BLaER1 (cell line): ENCODE data around the gene FGF11.

Experiments
- H3K27ac ChIP-seq: shearing (Covaris generic); formaldehyde crosslinking; 2 replicates; pipeline ENCODE4 v1.8.1; 2022
- H3K27me3 ChIP-seq: shearing (Covaris generic); formaldehyde crosslinking; 2 replicates; pipeline ENCODE4 v1.8.1; 2022
- H3K36me3 ChIP-seq: shearing (Covaris generic); formaldehyde crosslinking; 2 replicates; pipeline ENCODE4 v1.8.1; 2022
- H3K4me1 ChIP-seq: shearing (Covaris generic); formaldehyde crosslinking; 2 replicates; pipeline ENCODE4 v1.8.1; 2022
- H3K4me2 ChIP-seq: shearing (Covaris generic); formaldehyde crosslinking; 2 replicates; pipeline ENCODE4 v1.8.1; 2022
- H3K4me3 ChIP-seq: shearing (Covaris generic); formaldehyde crosslinking; 2 replicates; pipeline ENCODE4 v1.8.1; 2022
- H3K9ac ChIP-seq: shearing (Covaris generic); formaldehyde crosslinking; 2 replicates; pipeline ENCODE4 v1.8.1; 2022
- H3K9me3 ChIP-seq: shearing (Covaris generic); formaldehyde crosslinking; 2 replicates; pipeline ENCODE4 v1.8.1; 2022
- H4K20me1 ChIP-seq: shearing (Covaris generic); formaldehyde crosslinking; 2 replicates; pipeline ENCODE4 v1.8.1; 2022
- Cebpa-rat ChIP-seq: shearing (Covaris generic); IDR thresholded peaks from 2 replicates; pipeline ENCODE4 v1.8.1; 2022

FGF11 gene

DNA sequence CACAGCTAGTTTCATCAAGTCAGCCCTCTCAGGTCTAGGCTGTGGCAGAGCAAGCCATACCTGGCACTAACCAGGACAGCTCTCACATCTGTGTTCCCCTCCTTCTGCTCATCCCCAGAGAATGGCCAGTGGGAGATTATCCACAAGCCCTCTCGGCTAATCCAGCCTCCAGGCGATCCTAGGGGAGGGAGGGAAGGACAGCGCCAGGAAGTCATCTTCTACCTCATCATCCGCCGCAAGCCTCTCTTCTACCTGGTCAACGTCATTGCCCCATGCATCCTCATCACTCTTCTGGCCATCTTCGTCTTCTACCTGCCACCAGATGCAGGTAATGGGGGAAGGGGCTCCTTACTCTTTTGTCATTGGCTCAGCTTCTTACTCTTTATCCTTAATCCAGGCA lies 9.1 kb downstream of the FGF11 start:
- no peak for TF ChIP-seq Cebpa-rat
- H3K4me2 ChIP-seq = no peak overlapping the region

DNA sequence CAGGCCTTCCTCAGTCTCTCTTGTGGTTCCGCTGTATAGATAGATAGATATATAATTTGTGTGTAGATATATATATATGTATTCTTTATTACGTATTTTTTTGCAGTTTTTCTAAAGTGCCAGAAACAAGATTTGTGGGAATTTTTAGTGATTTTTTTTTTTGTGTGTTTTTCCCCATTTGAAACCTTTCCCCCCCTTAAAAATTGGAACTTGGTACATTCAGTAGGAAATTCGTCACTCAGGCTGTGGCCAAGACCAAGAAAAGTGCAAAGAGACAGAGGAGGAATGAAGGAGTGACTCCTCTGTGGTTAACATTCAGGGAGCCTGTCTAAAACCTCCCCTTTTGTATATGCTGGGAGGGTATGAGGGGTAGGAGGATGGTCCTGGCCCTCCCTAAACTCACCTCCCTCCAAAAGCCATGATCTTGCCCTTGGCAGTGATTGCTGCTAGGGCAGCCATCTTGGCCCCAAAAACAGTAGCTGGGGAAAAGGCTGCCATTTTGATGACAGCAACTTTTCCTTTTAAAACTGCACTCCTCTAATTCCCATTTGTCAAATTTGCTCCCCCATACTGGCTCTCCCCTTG lies 20.7 kb downstream of the FGF11 start:
- H3K4me3 ChIP-seq = no peak overlapping the region
- no peaks in the 10 kb centered on the region for H3K9me3 ChIP-seq
- H4K20me1 ChIP-seq = no peaks in the 10 kb centered on the region
- H3K36me3 ChIP-seq = peaks cover 53% of the 10 kb centered on the region
- no peak overlapping the region for H3K4me2 ChIP-seq
- H3K9ac ChIP-seq = no peak overlapping the region
- peaks cover 17% of the 10 kb centered on the region for H3K4me1 ChIP-seq
- H3K27me3 ChIP-seq = no peaks in the 10 kb centered on the region
- TF ChIP-seq Cebpa-rat = no peak
- no peak overlapping the region for H3K27ac ChIP-seq

More for the DNA sequence above, 9.1 kb downstream of the FGF11 start:
- Histone ChIP-seq H3K9me3 (no peaks in the 10 kb centered on the region), H4K20me1 (peaks cover 24% of the 10 kb centered on the region), H3K27me3 (peaks cover 54% of the 10 kb centered on the region), H3K9ac (no peak overlapping the region), H3K36me3 (no peaks in the 10 kb centered on the region), H3K4me3 (no peak overlapping the region), H3K4me1 (peaks cover 18% of the 10 kb centered on the region), H3K27ac (no peak overlapping the region)

DNA sequence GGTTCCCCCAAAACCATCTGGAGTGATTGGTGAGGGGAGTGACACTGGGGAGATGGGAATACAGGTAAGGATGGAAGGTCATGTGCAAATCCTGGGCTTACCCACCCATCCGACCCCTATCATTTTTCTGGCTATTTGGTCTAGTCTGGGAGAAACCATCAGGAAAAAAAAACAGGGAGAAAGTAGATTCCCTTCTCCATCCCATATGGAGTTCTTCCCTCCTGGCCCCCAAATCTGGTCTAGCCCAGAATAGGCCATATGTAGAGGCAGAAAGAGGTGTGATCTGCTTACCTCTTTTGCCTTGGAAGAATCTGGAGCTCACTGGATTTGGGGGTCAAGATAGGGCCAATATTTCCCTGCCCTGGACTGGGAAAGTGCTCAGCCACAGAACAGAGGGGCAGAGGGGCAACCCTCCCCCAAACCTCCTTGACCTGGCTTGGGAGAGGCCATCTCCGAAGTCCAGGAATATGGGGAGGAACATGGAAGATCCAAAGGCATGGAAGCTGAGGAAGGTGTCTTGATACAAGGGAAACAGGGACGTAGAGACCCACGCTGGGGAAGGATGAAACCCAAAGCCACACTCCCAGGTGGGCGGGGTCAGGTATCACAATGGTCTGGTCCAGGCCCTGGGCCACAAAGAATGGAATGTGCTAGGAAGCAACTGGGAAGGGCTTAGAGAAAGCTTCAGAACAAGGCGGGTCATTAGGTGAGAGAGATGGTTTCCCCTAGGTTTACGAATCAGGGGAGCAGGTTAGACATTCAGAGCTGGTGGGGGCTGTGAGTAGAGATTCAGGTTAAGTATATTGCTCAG lies 21.7 kb downstream of the FGF11 start:
- Histone ChIP-seq H3K27ac (no peak overlapping the region), H4K20me1 (peaks cover 5% of the 10 kb centered on the region; the same call in 1 of the 2 replicates), H3K4me3 (no peak overlapping the region), H3K36me3 (peaks cover 64% of the 10 kb centered on the region), H3K4me1 (peaks cover 15% of the 10 kb centered on the region), H3K4me2 (no peak overlapping the region), H3K27me3 (no peaks in the 10 kb centered on the region), H3K9me3 (no peaks in the 10 kb centered on the region), H3K9ac (no peak overlapping the region)
- no peak for TF ChIP-seq Cebpa-rat

DNA sequence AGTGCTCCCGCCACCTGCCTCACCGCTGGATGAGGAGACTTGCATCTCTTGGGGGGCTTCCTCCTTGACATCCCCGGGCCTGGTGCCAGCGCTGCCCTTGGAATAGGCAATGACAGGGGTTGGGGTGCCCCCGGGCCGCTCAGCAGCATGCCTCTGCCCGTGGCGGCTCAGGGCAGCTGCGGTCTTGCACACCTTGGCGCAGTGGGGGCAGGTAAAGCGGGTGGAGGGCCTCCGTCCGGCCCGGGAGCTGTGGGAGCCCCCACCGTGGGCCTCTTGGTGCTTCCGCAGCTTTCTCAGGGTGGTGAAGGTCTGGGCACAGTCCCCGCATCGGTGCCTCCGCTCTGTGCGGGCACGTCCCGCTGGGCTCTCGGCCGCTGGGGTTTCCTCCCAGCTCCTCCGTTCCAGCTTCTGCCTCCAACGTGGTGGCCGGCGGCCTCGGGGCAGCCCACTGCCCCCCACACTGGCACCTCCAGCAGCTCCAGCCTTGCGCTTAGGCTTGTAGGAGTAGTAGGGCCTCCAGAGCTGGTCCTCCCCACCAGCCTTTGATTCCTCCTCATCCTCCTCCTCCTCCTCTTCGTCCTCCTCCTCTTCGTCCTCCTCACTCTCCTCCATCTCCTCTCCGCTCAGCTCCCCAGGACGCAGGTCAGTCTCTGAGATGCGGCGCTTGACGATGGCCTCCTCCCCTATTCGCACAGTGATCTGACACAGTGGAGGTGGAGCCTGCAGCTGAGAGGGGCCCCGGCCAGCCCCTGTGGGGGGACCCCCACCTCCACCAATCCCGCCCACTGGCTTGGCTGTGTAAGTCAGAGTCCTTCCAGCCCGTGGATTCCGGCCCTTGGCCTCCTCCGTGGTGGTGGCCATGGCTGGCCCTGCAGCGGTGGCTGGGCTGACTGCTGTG lies 23.4 kb downstream of the FGF11 start:
- H3K4me1 ChIP-seq = peaks cover 14% of the 10 kb centered on the region
- no peak overlapping the region for H3K4me3 ChIP-seq
- no peak overlapping the region for H3K9ac ChIP-seq
- H3K27me3 ChIP-seq = no peaks in the 10 kb centered on the region
- no peaks in the 10 kb centered on the region for H3K9me3 ChIP-seq
- H3K27ac ChIP-seq = no peak overlapping the region
- no peak overlapping the region for H3K4me2 ChIP-seq
- TF ChIP-seq Cebpa-rat = no peak
- H4K20me1 ChIP-seq = peaks cover 21% of the 10 kb centered on the region
- peaks cover 80% of the 10 kb centered on the region for H3K36me3 ChIP-seq

DNA sequence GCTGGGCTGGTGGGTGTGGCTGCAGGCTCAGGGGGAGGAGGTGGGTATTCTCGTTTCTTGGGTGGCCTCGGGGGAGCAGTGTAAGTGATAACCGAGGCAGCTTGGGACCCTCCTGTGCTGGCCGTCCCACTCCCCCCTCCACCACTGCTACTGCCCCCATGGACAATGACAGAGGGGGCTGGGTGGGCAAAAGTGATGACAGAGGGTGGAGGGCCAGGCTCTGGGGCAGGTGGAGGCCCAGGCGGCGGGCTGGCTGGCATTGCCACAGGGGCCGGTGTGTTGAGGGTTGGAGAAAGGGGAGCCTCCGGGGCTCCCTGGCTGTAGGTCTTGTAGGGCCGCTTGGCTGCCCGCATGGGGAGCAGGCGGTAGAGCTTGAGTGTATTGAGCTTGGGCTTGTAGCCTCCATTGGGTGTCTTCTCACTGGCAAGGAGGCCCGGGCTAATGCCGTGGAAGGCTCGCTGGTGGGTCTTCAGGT lies 24.1 kb downstream of the FGF11 start:
- peaks cover 28% of the 10 kb centered on the region for H4K20me1 ChIP-seq
- TF ChIP-seq Cebpa-rat = no peak
- no peaks in the 10 kb centered on the region for H3K27me3 ChIP-seq

DNA sequence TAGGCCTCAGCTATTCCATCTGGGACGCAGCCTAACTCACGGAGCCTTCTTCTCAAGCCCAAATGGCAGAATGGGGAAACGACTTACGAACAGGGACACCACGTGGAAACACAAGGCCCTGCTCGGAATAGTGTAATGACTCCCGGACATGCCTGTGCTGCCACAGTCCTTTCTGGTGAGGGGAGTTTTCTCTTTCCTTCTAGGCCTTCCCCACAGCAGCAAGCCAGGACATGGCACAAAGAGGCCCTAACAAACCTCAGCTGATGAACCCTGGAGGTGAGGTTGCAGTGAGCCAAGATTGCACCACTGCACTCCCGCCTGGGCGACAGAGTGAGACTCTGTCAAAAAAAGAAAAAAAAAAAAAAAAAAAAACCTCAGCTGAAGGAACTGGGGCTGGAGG lies 24.8 kb downstream of the FGF11 start:
- H3K27me3 ChIP-seq = no peaks in the 10 kb centered on the region
- H3K9me3 ChIP-seq = no peaks in the 10 kb centered on the region
- no peak overlapping the region for H3K4me2 ChIP-seq
- H3K36me3 ChIP-seq = peaks cover 80% of the 10 kb centered on the region
- no peak overlapping the region for H3K9ac ChIP-seq
- peaks cover 25% of the 10 kb centered on the region for H3K4me1 ChIP-seq
- no peak overlapping the region for H3K4me3 ChIP-seq
- peaks cover 34% of the 10 kb centered on the region for H4K20me1 ChIP-seq
- TF ChIP-seq Cebpa-rat = no peak
- no peak overlapping the region for H3K27ac ChIP-seq

More for the DNA sequence above, 24.1 kb downstream of the FGF11 start:
- Histone ChIP-seq H3K4me3 (no peak overlapping the region), H3K36me3 (peaks cover 79% of the 10 kb centered on the region), H3K9me3 (no peaks in the 10 kb centered on the region), H3K4me1 (peaks cover 21% of the 10 kb centered on the region), H3K9ac (no peak overlapping the region), H3K27ac (no peak overlapping the region), H3K4me2 (no peak overlapping the region)

DNA sequence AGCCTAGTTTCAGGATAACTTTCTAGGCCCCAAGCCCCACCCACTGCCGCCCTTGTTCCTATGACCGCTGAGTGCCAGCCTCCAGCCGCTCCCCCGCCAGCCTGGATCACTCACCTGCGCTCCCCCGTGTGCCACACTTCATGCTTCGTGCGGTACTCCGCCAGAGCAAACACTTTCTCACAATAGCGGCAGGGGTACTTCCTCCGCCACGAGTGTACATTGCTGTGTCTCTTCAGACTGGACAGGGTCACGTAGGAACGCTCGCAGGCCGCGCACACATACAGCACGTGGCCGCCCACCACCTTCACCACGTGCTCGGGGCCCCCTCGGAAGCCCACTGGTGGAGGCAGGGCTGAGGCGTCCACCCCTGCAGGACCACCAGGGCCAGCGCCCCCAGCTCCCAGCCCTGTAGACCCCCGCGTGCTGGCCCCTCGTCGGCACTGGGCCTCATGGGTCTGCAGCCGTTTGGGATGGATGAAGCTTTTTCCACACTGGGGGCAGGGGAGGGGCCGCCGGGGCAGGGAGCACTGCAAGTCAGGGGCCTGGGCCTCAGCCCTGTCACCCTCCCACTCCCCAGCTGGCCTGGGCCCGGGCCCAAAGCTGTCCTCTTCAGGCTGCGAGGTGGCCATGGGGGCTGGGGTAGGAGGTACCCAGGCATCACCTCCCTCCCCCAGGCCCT lies 26.4 kb downstream of the FGF11 start:
- no peak overlapping the region for H3K4me3 ChIP-seq
- no peaks in the 10 kb centered on the region for H3K9me3 ChIP-seq
- peaks cover 25% of the 10 kb centered on the region for H3K4me1 ChIP-seq
- no peaks in the 10 kb centered on the region for H3K27me3 ChIP-seq
- no peak overlapping the region for H3K4me2 ChIP-seq
- peaks cover 85% of the 10 kb centered on the region for H3K36me3 ChIP-seq
- H4K20me1 ChIP-seq = peaks cover 51% of the 10 kb centered on the region
- H3K9ac ChIP-seq = no peak overlapping the region
- no peak for TF ChIP-seq Cebpa-rat
- H3K27ac ChIP-seq = peak overlapping the region; percentile 44; the same call in 1 of the 2 replicates

DNA sequence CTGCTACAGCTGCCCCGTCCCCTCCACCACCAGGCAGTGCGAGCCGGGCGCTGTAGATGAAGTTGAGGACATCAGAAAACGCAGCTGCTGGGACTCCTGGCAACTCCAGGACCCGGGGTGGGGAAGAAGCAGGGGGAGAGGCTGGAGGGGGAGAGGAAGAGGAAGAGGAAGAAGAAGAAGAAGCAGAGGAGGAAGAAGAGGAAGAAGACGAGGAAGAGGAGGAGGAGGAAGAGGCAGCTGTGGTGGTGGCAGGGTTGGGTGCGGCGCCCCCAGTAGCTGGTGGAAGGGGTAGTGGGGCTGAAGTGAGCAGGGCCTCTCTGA lies 27.0 kb downstream of the FGF11 start:
- H3K27ac ChIP-seq = peak overlapping the region; percentile 44; the same call in 1 of the 2 replicates
- H3K36me3 ChIP-seq = peaks cover 84% of the 10 kb centered on the region
- H4K20me1 ChIP-seq = peaks cover 56% of the 10 kb centered on the region
- no peak overlapping the region for H3K9ac ChIP-seq
- no peak overlapping the region for H3K4me2 ChIP-seq
- no peaks in the 10 kb centered on the region for H3K9me3 ChIP-seq
- no peak for TF ChIP-seq Cebpa-rat
- H3K4me3 ChIP-seq = no peak overlapping the region
- peaks cover 25% of the 10 kb centered on the region for H3K4me1 ChIP-seq
- H3K27me3 ChIP-seq = no peaks in the 10 kb centered on the region

DNA sequence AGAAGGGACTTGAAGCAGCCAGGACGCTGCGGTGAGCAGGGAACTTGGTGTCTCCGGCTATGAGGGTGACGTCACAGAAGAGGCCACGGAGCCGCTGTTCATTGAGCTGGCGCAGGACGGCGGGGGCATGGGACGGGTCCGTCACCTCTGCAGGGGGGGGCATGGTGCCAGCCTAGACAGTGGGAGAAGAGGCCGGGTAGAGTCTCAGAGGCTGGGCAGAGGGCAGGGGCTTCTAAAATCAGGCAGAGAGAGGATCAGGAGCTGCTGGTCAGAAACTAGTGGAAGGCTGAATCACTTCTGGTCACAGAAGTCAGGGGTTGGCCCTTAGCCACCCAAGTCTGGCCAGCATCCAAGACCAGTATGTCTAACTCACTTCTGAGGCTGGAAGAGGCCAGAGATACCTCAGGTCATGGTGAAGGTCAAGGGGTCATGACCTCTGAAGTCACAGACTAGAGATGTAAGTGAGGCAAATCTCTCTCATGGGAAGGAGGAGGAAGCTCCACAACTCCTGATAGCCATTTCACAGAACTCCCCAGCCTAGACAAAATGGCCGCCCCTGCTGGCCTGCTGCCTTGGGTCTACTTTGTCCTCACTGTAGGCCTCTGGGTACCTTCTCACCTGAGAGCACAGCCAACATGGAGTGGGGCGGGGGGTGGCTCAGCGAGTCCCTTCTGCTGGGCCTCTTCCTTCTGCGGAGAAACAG lies 27.5 kb downstream of the FGF11 start:
- Histone ChIP-seq H3K4me3 (no peak overlapping the region), H3K27me3 (no peaks in the 10 kb centered on the region), H3K36me3 (peaks cover 78% of the 10 kb centered on the region), H3K9ac (no peak overlapping the region), H3K4me1 (peaks cover 30% of the 10 kb centered on the region), H4K20me1 (peaks cover 62% of the 10 kb centered on the region), H3K27ac (peak overlapping the region; percentile 44; the same call in 1 of the 2 replicates), H3K9me3 (no peaks in the 10 kb centered on the region), H3K4me2 (peak overlapping the region; percentile 30)
- TF ChIP-seq Cebpa-rat = no peak
